Islet of Langerhans (tissue), 1 donor: ENCODE measurements around the gene BMPER.

Source experiments
- FAIRE-seq: peaks from one replicate; lab custom pipeline; 2011; peaks lifted over from hg19 to GRCh38; lab: Jason Lieb, UNC

BMPER gene

DNA sequence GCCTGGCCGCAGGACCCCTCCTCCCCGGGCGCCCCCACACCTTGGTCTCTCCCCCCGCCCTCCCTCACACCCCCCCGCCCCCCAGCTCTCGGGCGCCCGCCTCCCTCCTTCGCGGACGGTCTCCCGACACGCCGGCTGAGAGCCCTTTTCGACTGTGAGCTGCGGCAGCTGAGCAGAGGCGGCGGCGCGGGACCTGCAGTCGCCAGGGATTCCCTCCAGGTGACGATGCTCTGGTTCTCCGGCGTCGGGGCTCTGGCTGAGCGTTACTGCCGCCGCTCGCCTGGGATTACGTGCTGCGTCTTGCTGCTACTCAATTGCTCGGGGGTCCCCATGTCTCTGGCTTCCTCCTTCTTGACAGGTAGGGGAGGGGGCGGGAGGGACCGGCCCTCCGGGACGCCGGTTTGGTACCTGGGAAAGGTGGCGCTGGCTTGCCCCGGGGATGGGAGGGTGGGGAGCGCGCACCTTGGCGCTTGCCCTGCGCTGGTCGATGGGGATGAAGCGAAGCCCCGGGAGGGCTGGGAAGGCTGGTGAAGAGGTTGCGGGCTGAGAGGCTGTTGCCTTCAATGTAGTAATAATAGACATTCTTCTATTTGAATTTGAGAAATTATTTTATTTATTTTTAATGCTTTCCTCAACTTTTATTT lies at the start of gene BMPER:
Gene BMPER (plus strand): TSS at position 151 of the 644 bp plus-strand sequence. CDS start 75 bp downstream, at position 226.
- no peak for FAIRE-seq

DNA sequence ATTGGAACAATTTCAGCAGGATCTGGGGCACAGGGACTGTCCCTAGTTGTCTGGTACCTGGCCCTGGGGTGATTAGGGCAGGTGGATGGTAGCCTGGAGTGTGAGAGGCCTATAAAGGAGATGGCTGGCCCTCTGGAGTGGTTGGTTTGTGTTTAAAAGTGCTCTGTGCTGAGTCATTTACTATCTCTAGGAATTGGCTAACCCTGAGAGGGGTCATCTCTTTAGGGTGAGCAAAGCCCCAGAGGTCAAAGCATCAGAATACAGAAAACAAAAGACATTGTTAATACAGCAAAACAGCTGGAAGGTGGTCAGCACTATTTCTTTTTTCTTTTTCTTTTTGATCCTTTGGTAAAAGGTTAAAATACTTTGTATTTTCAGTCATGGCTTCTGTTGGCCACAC lies 43.4 kb upstream of the BMPER start:
- no peak for FAIRE-seq

DNA sequence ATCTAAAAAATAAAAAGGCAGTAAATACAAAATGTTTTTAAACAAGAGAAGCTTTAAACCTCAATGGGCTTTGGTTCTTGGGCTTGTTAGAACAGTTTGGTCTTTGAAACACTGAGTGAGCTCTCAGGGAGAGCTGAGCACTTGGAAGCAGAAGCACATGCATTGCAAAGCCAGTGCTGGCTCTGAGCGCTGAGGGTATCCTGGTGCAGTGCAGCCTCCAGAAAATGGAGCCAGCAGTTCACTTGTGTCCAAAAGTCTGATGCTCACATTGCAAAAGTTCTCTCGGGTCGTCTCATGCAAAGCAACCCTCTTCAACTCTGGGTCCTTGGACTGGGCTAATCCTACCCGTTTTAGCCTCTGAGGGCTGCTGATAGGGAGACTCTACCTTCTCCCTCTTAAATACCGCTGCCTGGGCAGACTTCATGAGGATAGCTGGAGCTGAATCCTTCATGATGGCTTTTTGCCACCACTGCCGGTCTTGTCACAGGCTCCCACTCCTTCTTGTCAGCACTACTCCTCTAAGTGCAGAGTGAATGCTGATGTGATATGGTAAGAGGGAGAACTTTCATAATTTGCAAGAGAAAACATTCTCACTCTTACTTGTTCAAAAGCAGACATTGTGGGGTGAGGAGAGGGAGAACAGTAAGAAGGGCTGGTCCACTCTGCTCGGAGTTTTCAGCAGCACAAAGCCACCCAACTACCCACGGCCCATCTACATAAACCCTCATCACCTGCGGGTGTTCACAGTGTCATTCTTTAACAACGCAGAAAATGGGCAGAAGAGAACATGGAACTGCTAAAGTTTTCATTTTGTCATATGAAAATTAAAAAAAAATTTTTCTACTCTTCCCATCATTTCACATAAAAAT lies 42.2 kb upstream of the BMPER start:
- no peak for FAIRE-seq

GRCh38 chr7:33868166-33868565 lies 37.2 kb upstream of the BMPER start:
- FAIRE-seq = no peak

DNA sequence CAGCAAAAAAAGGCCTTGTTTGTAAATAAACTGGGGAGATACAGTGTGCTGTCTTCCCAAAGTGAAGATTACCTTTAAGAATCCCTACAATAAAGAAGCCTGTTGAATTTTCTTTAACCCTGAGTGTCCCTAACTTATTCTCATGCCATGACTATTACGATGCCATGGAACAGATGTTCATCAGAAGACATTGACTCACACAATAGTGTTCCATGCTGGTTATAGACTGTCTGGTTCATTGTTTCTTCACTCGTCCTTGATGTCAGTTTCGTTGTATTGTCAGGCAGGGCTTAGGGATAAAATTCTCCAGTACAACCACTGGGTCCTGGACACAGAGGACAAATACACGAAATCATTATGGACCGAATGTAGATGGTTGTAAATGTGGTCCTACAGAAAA lies 36.2 kb upstream of the BMPER start:
- no peak for FAIRE-seq

- FAIRE-seq = no peak
Observed at GRCh38 chr7:33870120-33870519, 35.2 kb upstream of the BMPER start.

GRCh38 chr7:33872870-33873269 lies 32.5 kb upstream of the BMPER start:
- FAIRE-seq = no peak

GRCh38 chr7:33873518-33873917 lies 31.8 kb upstream of the BMPER start:
- FAIRE-seq = no peak

DNA sequence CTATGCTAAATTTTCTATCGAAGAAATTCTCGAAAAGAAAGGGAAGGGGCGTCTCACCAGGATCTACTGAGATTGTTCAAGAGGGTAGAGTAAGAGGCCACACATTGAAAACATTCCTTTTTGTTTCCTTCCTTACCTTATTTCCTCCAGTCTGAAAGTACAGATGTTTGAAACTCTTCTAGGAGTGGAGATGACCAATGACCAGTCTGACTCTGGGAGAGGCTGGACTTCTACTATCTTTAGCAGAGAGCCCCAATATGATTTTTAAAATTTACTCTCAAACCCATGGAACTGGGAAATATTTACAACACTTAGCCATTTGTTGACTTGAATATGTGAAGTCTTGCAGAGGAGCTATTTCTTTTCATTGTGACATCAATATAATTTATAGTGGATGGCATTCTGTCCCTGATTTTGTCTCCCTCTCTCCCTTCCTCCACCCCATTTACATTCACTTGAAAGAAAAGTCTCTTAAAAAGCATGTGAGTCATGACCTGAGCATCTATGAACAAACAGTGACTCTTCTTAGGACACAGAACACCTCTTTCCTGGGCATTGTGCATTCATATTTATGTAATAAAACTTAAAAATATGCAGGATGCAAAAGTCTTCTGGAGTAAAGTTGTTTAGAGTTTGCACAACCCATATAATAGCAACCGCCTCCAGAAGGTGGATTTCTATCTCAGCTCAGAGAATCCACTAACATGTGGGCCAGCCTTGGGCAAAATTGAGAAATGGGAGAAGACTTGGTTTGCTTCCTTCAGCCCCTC lies 31.2 kb upstream of the BMPER start:
- FAIRE-seq = no peak

- no peak for FAIRE-seq
Observed at GRCh38 chr7:33874943-33875342, 30.4 kb upstream of the BMPER start.

GRCh38 chr7:33876596-33877274 lies 28.6 kb upstream of the BMPER start:
- FAIRE-seq = peak; percentile 53

- no peak for FAIRE-seq
Observed at GRCh38 chr7:33880787-33881186, 24.6 kb upstream of the BMPER start.

DNA sequence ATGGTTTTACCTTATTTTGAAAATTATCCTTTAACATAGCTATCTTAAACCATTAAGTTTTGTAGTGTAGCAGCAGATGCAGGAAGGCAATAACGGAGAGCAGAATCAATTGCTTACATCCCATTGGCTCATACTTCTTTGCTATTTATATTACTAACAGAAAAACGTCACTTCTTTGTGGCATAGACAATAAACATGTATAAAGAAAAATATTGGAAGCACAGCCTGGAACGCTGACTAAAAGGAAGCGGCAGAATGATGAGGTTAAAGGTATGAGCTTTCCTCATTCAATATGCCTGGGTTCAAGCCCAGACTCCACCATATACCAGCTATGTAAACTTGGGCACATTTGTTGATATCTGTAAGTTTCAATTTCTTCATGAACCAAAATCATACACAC lies 24.0 kb upstream of the BMPER start:
- no peak for FAIRE-seq

GRCh38 chr7:33882040-33882837 lies 23.1 kb upstream of the BMPER start:
- FAIRE-seq = no peak

GRCh38 chr7:33882950-33883670 lies 22.2 kb upstream of the BMPER start:
- no peak for FAIRE-seq

- FAIRE-seq = no peak
Observed at GRCh38 chr7:33883671-33883965, 21.7 kb upstream of the BMPER start.

DNA sequence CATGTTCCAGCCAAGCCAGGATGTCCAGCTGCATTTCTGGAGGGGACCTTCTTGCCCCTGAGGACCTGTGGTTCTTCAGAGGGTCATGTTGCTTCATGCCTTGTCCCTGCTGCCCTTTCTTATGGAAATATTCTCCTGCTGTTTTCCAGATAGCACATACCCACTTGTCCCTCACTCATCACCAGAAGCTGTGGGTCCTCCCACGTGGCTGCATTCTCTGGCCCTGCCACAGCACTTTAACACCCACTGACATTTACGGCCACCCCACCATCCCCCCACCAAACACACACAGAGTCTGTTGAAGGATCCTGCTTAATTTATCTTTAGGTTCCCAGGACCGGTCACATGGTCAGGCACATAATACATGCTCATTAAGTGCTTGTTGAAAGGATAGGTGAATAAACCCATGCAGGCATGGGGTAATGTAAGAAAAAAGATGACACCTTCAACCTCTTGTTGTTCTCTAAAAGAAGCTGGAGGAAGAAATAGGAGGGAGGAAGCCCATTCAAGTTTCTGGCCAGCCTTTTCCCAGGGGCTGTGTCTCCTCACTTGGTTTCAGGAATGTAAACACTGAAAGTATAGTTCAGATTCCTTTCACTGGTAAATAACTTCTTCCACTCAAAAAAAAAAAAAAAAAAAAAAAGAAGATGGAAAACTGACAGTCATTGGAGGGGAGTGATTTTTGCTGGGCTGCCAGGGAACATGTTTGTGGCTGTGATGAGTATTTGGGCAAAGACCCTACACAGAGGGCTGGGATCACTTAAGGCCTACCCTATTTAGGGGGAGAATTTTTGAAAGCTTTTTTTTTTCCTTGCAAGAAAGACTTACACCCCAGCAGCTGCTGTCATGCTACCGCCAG lies 19.8 kb upstream of the BMPER start:
- FAIRE-seq = no peak

DNA sequence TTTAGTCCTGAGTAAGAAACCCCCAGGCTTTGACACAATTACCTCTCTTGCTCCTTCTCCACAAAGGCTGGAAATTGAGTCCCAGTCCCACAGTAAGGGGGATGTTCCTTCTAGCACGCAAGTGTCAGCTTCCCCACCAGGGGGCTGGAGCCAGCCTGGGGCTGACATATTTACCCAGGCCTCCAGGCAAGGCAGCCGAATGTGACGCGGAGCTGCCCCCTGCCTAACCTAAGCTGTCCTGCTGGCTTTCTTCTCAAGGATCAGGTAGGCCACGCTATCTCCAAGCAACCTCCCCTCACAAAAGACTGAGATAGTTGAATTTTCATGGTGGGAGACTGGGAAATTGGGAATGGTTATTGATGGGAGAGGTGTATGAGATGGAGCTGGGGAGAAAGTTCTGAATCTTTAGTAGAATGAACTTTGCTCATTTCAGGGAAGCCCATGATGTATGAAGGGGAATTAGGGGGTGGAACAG lies 19.2 kb upstream of the BMPER start:
- no peak for FAIRE-seq

GRCh38 chr7:33887266-33887975 lies 17.9 kb upstream of the BMPER start:
- FAIRE-seq = no peak
